CD1c-positive myeloid dendritic cell (primary cell): ENCODE data around the gene TMEM158.

ENCODE experiments used
- DNase-seq: peaks from one replicate; pipeline ENCODE4 v3.0.0-alpha.2; 2016; ENCODE audit errors: extremely low spot score

The TMEM158 gene

GRCh38 chr3:45204136-45204535 lies 22.0 kb downstream of the TMEM158 start:
- DNase-seq = peak; percentile 12

- DNase-seq = no peak
Measured at GRCh38 chr3:45199837-45200648, 26.0 kb downstream of the TMEM158 start.

- DNase-seq = no peak
Measured at GRCh38 chr3:45198264-45199260, 27.5 kb downstream of the TMEM158 start.

GRCh38 chr3:45194791-45195190 lies 31.3 kb downstream of the TMEM158 start:
- DNase-seq = no peak

- no peak for DNase-seq
Measured at GRCh38 chr3:45191924-45192417, 34.1 kb downstream of the TMEM158 start.

- no peak for DNase-seq
Measured at GRCh38 chr3:45191424-45191823, 34.7 kb downstream of the TMEM158 start.

- DNase-seq = no peak
Measured at GRCh38 chr3:45188719-45189659, 37.1 kb downstream of the TMEM158 start.

- no peak for DNase-seq
Measured at GRCh38 chr3:45187694-45188141, 38.4 kb downstream of the TMEM158 start.

- DNase-seq = no peak
Measured at GRCh38 chr3:45186871-45187270, 39.2 kb downstream of the TMEM158 start.

- no peak for DNase-seq
Measured at GRCh38 chr3:45185461-45185860, 40.6 kb downstream of the TMEM158 start.

- no peak for DNase-seq
Measured at GRCh38 chr3:45185052-45185451, 41.0 kb downstream of the TMEM158 start.

GRCh38 chr3:45183872-45184262 lies 42.2 kb downstream of the TMEM158 start:
- no peak for DNase-seq

GRCh38 chr3:45182915-45183871 lies 42.9 kb downstream of the TMEM158 start:
- DNase-seq = no peak

- no peak for DNase-seq
Measured at GRCh38 chr3:45181496-45181895, 44.6 kb downstream of the TMEM158 start.

GRCh38 chr3:45180899-45181298 lies 45.2 kb downstream of the TMEM158 start:
- DNase-seq = no peak

GRCh38 chr3:45180051-45180450 lies 46.0 kb downstream of the TMEM158 start:
- DNase-seq = no peak

- no peak for DNase-seq
Measured at GRCh38 chr3:45179163-45179562, 46.9 kb downstream of the TMEM158 start.

GRCh38 chr3:45178183-45179023 lies 47.7 kb downstream of the TMEM158 start:
- DNase-seq = no peak

- no peak for DNase-seq
Measured at GRCh38 chr3:45176912-45177311, 49.2 kb downstream of the TMEM158 start.
